Activated CD4-positive, alpha-beta T cell treated with anti-CD3 and anti-CD28 coated beads, Interleukin-2, amount 10 ng/mL, durations not matched to agents 7 days and 5 days (primary cell): ENCODE results near the gene PRTN3. TPM values are rescaled to one million over a fixed set of nuclear protein-coding genes. Genes with fewer than 3 reads are reported as not detected.

Experiments used
- CTCF ChIA-PET: fragments of 350-600 bp; sonication (Branson Sonifier 250); formaldehyde crosslinking; loops from one replicate; lab custom pipeline; 2021; ENCODE audit warnings: antibody characterized with exemption; lab: Charles Lee
- POLR2A ChIA-PET: fragments of 350-600 bp; sonication (Branson Sonifier 250); formaldehyde crosslinking; loops from one replicate; lab custom pipeline; 2021; ENCODE audit warnings: antibody characterized with exemption; lab: Charles Lee
- DNase-seq: peaks from one replicate; pipeline ENCODE4 v3.0.0-alpha.2; 2020
- H3K27ac Mint-ChIP-seq: one replicate; pipeline ENCODE4 v1.8.0; 2021; ENCODE audit warnings: mild to moderate bottlenecking, moderate library complexity, mixed read lengths
- H3K27me3 Mint-ChIP-seq: one replicate; pipeline ENCODE4 v1.8.0; 2021; ENCODE audit warnings: mixed read lengths
- H3K36me3 Mint-ChIP-seq: one replicate; pipeline ENCODE4 v1.8.0; 2021; ENCODE audit warnings: low read depth, mixed read lengths
- H3K4me1 Mint-ChIP-seq: one replicate; pipeline ENCODE4 v1.8.0; 2021; ENCODE audit warnings: mixed read lengths
- H3K4me3 Mint-ChIP-seq: one replicate; pipeline ENCODE4 v1.8.0; 2021; ENCODE audit warnings: mild to moderate bottlenecking, moderate library complexity, mixed read lengths
- H3K9me3 Mint-ChIP-seq: one replicate; pipeline ENCODE4 v1.8.0; 2021; ENCODE audit warnings: mixed read lengths
- total RNA-seq, 2 experiments: library from RNA; stranded (reverse); gene quantifications; one replicate each; pipeline ENCODE4 v1.2.3, GENCODE V29; 2021

The PRTN3 gene
- total RNA-seq, 2 experiments from 2014 or later: not detected

- Mint-ChIP-seq H3K27ac (no peak overlapping the region), H3K9me3 (no peaks in the 10 kb centered on the region), H3K27me3 (no peaks in the 10 kb centered on the region), H3K36me3 (peaks cover 57% of the 10 kb centered on the region), H3K4me1 (peaks cover 14% of the 10 kb centered on the region), H3K4me3 (no peak overlapping the region)
- POLR2A ChIA-PET: no interaction called here
- DNase-seq: no peak
- CTCF ChIA-PET: no interaction called here
Observed at GRCh38 chr19:806815-807421, 33.9 kb upstream of the PRTN3 start.

GRCh38 chr19:807627-808422 lies 33.0 kb upstream of the PRTN3 start:
- Mint-ChIP-seq H3K27me3 (no peaks in the 10 kb centered on the region), H3K4me3 (no peak overlapping the region), H3K9me3 (no peaks in the 10 kb centered on the region), H3K27ac (no peak overlapping the region), H3K36me3 (peaks cover 53% of the 10 kb centered on the region), H3K4me1 (peaks cover 7% of the 10 kb centered on the region)
- DNase-seq: no peak
- ChIA-PET POLR2A (no interaction called here), CTCF (interaction anchor here (1.4 to 1.8 kb wide), 2 partner anchors 8 to 30 kb away, joined by 3 to 6 read pairs; no protein-coding TSS in a partner anchor)

- no peak for DNase-seq
- ChIA-PET POLR2A (no interaction called here), CTCF (interaction anchor here (1.4 to 1.8 kb wide), 2 partner anchors 9 to 29 kb away, joined by 3 to 6 read pairs; no protein-coding TSS in a partner anchor)
- Mint-ChIP-seq H3K4me1 (peaks cover 7% of the 10 kb centered on the region), H3K4me3 (no peak overlapping the region), H3K9me3 (no peaks in the 10 kb centered on the region), H3K27me3 (no peaks in the 10 kb centered on the region), H3K27ac (no peak overlapping the region), H3K36me3 (peaks cover 51% of the 10 kb centered on the region)
Observed at GRCh38 chr19:808423-808775, 32.4 kb upstream of the PRTN3 start.

- Mint-ChIP-seq H3K4me3 (no peak overlapping the region), H3K4me1 (peaks cover 4% of the 10 kb centered on the region), H3K27me3 (no peaks in the 10 kb centered on the region), H3K27ac (no peak overlapping the region), H3K36me3 (peaks cover 52% of the 10 kb centered on the region), H3K9me3 (no peaks in the 10 kb centered on the region)
- ChIA-PET CTCF (interaction anchor here (0.6 to 0.7 kb wide), 2 partner anchors 21 to 238 kb away, joined by 4 to 5 read pairs; no protein-coding TSS in a partner anchor), POLR2A (no interaction called here)
- DNase-seq: no peak
Observed at GRCh38 chr19:810077-810855, 30.5 kb upstream of the PRTN3 start.

- ChIA-PET POLR2A (no interaction called here), CTCF (interaction anchor here (0.7 to 1.1 kb wide), 2 partner anchors 9 to 22 kb away, joined by 3 to 5 read pairs; no protein-coding TSS in a partner anchor)
- H3K36me3 Mint-ChIP-seq: peaks cover 55% of the 10 kb centered on the region
- H3K27ac Mint-ChIP-seq: no peak overlapping the region
- H3K27me3 Mint-ChIP-seq: no peaks in the 10 kb centered on the region
- H3K4me1 Mint-ChIP-seq: peaks cover 4% of the 10 kb centered on the region
- DNase-seq: no peak
- no peak overlapping the region for H3K4me3 Mint-ChIP-seq
- peaks cover 2% of the 10 kb centered on the region for H3K9me3 Mint-ChIP-seq
Observed at GRCh38 chr19:810883-811489, 29.8 kb upstream of the PRTN3 start.

GRCh38 chr19:811506-812048 lies 29.2 kb upstream of the PRTN3 start:
- DNase-seq: no peak
- Mint-ChIP-seq H3K4me1 (peaks cover 4% of the 10 kb centered on the region), H3K9me3 (peaks cover 8% of the 10 kb centered on the region), H3K27ac (no peak overlapping the region), H3K27me3 (no peaks in the 10 kb centered on the region), H3K4me3 (no peak overlapping the region), H3K36me3 (peaks cover 60% of the 10 kb centered on the region)
- POLR2A ChIA-PET: no interaction called here
- CTCF ChIA-PET: interaction anchor here (1.1 kb wide), 1 partner anchor 10 kb away, joined by 3 read pairs; no protein-coding TSS in a partner anchor

- Mint-ChIP-seq H3K4me1 (peaks cover 3% of the 10 kb centered on the region), H3K36me3 (peaks cover 58% of the 10 kb centered on the region), H3K4me3 (no peak overlapping the region), H3K9me3 (peaks cover 8% of the 10 kb centered on the region), H3K27me3 (no peaks in the 10 kb centered on the region), H3K27ac (no peak overlapping the region)
- DNase-seq: no peak
- POLR2A ChIA-PET: no interaction called here
- CTCF ChIA-PET: no interaction called here
Observed at GRCh38 chr19:812049-812746, 28.6 kb upstream of the PRTN3 start.

GRCh38 chr19:812747-813218 lies 28.0 kb upstream of the PRTN3 start:
- peaks cover 53% of the 10 kb centered on the region for H3K36me3 Mint-ChIP-seq

GRCh38 chr19:813219-814151 lies 27.3 kb upstream of the PRTN3 start:
- no peak overlapping the region for H3K4me3 Mint-ChIP-seq
- H3K9me3 Mint-ChIP-seq: peaks cover 8% of the 10 kb centered on the region
- no peaks in the 10 kb centered on the region for H3K27me3 Mint-ChIP-seq
- no peaks in the 10 kb centered on the region for H3K4me1 Mint-ChIP-seq
- DNase-seq: no peak
- ChIA-PET CTCF (no interaction called here), POLR2A (no interaction called here)
- peaks cover 48% of the 10 kb centered on the region for H3K36me3 Mint-ChIP-seq
- H3K27ac Mint-ChIP-seq: no peak overlapping the region

More at GRCh38 chr19:812747-813218, 28.0 kb upstream of the PRTN3 start:
- no peak for DNase-seq
- CTCF ChIA-PET: no interaction called here
- Mint-ChIP-seq H3K27ac (no peak overlapping the region), H3K4me1 (no peaks in the 10 kb centered on the region), H3K27me3 (no peaks in the 10 kb centered on the region), H3K4me3 (no peak overlapping the region), H3K9me3 (peaks cover 8% of the 10 kb centered on the region)
- POLR2A ChIA-PET: no interaction called here

GRCh38 chr19:814152-815078 lies 26.4 kb upstream of the PRTN3 start:
- Mint-ChIP-seq H3K4me3 (no peak overlapping the region), H3K27me3 (no peaks in the 10 kb centered on the region), H3K27ac (no peak overlapping the region), H3K36me3 (peaks cover 44% of the 10 kb centered on the region), H3K9me3 (peaks cover 8% of the 10 kb centered on the region), H3K4me1 (no peaks in the 10 kb centered on the region)
- ChIA-PET CTCF (no interaction called here), POLR2A (no interaction called here)
- no peak for DNase-seq
